Naive thymus-derived CD4-positive, alpha-beta T cell (primary cell): Measurements from ENCODE around the gene ATRIP. TPM values are rescaled to one million over a fixed set of nuclear protein-coding genes. Genes with fewer than 3 reads are reported as not detected.

ENCODE experiments used
- ATAC-seq: fragments of 150-1000 bp; cut with Tn5 transposase; 2 replicates; pipeline ENCODE4 v1.10.0; 2021; ENCODE audit warnings: mild to moderate bottlenecking, moderate library complexity
- CTCF ChIA-PET: fragments of 350-600 bp; sonication (Branson Sonifier 250); formaldehyde crosslinking; loops from one replicate; lab custom pipeline; 2021; ENCODE audit warnings: antibody characterized with exemption; lab: Charles Lee
- POLR2A ChIA-PET: fragments of 350-600 bp; sonication (Branson Sonifier 250); formaldehyde crosslinking; loops from one replicate; lab custom pipeline; 2021; ENCODE audit warnings: antibody characterized with exemption, inconsistent platforms; lab: Charles Lee
- DNase-seq, 9 donors: peaks; one replicate each; pipeline versions ENCODE4 v3.0.0 to v3.0.0-alpha.2; 2020 to 2022; ENCODE audit warnings: mixed read lengths in 1 of 9
- H3K27ac ChIP-seq: one replicate; pipeline ENCODE4 v1.7.0; 2013; ENCODE audit warnings: mild to moderate bottlenecking, low read depth, low read length, moderate library complexity
- H3K27me3 ChIP-seq, 2 donors: one replicate each; pipeline ENCODE4 v1.7.0; 2013; ENCODE audit warnings: low read length in 2 of 2, mild to moderate bottlenecking in 2 of 2, moderate library complexity in 2 of 2; ENCODE audit not compliant: control insufficient read depth in 2 of 2, insufficient read depth in 2 of 2
- H3K36me3 ChIP-seq, 3 experiments: 1 replicate in 2 of 3; 2 replicates in 1 of 3; pipeline ENCODE4 v1.7.0; 2013; ENCODE audit warnings: low read length in 3 of 3, mild to moderate bottlenecking in 3 of 3, moderate library complexity in 1 of 3; ENCODE audit not compliant: insufficient read depth in 3 of 3, control insufficient read depth in 2 of 3
- H3K4me1 ChIP-seq, 2 donors: one replicate each; pipeline ENCODE4 v1.7.0; 2013; ENCODE audit warnings: low read length in 2 of 2, mild to moderate bottlenecking in 2 of 2, moderate library complexity in 1 of 2; ENCODE audit not compliant: control insufficient read depth in 2 of 2, insufficient read depth in 2 of 2
- H3K4me3 ChIP-seq: 2 replicates; pipeline ENCODE4 v1.7.0; 2013; ENCODE audit warnings: mild to moderate bottlenecking, low read length
- H3K9me3 ChIP-seq, 3 experiments: 1 replicate in 2 of 3; 2 replicates in 1 of 3; pipeline ENCODE4 v1.7.0; 2013; ENCODE audit warnings: low read length in 3 of 3; ENCODE audit not compliant: control insufficient read depth in 2 of 3
- H3K27ac Mint-ChIP-seq, 9 donors: one replicate each; pipeline ENCODE4 v1.8.0; 2020 to 2022; ENCODE audit warnings: mixed read lengths in 9 of 9, mild to moderate bottlenecking in 8 of 9, moderate library complexity in 5 of 9, inconsistent platforms in 2 of 9
- H3K27me3 Mint-ChIP-seq, 5 donors: one replicate each; pipeline ENCODE4 v1.8.0; 2021 to 2022; ENCODE audit warnings: mixed read lengths in 5 of 5, mild to moderate bottlenecking in 1 of 5
- H3K36me3 Mint-ChIP-seq, 5 donors: one replicate each; pipeline ENCODE4 v1.8.0; 2020 to 2022; ENCODE audit warnings: mixed read lengths in 5 of 5, mild to moderate bottlenecking in 3 of 5, inconsistent platforms in 1 of 5
- H3K4me1 Mint-ChIP-seq, 7 donors: one replicate each; pipeline ENCODE4 v1.8.0; 2020 to 2022; ENCODE audit warnings: mixed read lengths in 7 of 7, mild to moderate bottlenecking in 3 of 7, inconsistent platforms in 1 of 7
- H3K4me3 Mint-ChIP-seq, 10 donors: one replicate each; pipeline ENCODE4 v1.8.0; 2020 to 2022; ENCODE audit warnings: mild to moderate bottlenecking in 10 of 10, mixed read lengths in 10 of 10, moderate library complexity in 6 of 10, inconsistent platforms in 2 of 10
- H3K9me3 Mint-ChIP-seq, 11 donors: one replicate each; pipeline ENCODE4 v1.8.0; 2020 to 2022; ENCODE audit warnings: mixed read lengths in 11 of 11, mild to moderate bottlenecking in 4 of 11, inconsistent platforms in 1 of 11, moderate library complexity in 1 of 11
- intact Hi-C, 2 donors: fragments of 100-400 bp; cut with micrococcal nuclease; formaldehyde crosslinking; loops; one replicate each; pipeline ENCODE4 v1.15.1; 2023
- polyA plus RNA-seq, 2 donors: library from polyadenylated mRNA; unstranded; fragments of 300-500 nt; fragmentation: Illumina TruSeq; gene quantifications; one replicate each; pipeline ENCODE4 v1.2.3, GENCODE V29; 2021
- total RNA-seq, 6 experiments: library from RNA in 5 of 6; stranded (reverse) in 5 of 6; gene quantifications; 1 replicate in 5 of 6; 2 replicates in 1 of 6; pipeline ENCODE4 v1.2.3 and lab custom pipeline; 2021 to 2026

The ATRIP gene
- total and polyA plus RNA-seq, 7 experiments from 2014 or later: 7.9 to 16.2 (median 12.5) TPM

DNA sequence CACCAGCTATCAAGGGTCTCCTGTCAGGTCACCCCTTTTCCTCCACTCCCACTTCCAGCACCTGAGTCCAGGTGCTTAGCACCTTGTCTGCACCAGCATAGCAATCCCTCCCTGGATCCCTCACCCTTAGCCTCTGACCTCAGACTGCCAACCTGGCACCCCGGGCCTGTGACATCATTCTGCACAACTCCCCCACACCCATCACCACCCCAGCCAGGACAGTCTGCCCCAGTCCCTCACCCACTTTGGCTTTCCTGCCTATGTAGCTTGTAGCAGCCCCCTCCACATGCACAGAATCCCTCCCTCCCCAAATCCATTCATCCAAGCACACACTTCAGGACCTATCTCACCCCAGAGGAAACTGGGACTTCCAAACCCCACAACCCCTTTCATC is 15.8 kb upstream of the ATRIP start:
- intact Hi-C loops: no loop called here
- H3K4me3 Mint-ChIP-seq: peak overlapping the region; percentile 56 to 90 (median 80)
- POLR2A ChIA-PET: interaction anchor here (0.7 to 1.7 kb wide), 4 partner anchors 8 to 190 kb away, joined by 3 to 4 read pairs (median 4); partner anchors contain the start of genes ATRIP and ZNF589

DNA sequence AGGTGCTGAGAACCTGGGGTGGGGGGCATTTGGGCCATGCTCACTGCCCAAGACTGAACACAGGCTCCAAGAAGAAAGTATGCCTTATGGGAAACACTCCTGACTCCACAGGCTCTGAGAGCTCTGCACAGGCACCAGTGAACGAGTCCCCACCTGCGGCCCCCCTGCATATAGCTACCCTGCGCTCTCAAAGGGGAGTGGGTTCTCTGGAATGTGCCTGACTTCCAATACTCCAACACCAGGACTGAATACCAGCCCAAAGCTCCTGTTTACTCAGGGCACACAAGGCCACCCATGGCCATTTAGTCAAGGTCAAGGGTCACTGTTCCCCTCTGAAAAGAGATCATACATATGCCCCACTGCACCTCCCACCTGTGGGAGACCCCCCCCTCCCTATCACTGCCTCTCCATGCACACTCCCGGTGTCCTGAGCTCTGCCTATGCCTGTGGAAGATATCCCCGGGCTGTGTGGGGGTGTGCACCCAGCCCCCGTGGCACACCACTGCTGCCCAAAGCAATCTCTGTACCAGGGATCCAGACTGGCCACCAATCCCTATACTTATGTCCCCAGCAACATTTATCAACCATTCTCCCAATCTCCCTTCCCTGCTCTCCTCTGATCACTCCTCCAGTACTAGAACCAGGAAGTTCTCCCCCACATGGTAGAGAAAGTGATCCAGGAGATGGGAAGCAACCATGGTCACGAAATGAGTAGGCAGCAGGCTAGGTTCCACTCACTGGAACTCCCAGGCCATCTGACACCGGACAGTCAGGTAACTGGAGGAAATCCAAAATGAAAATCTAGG is 15.1 kb upstream of the ATRIP start:
- ATAC-seq (no peak), DNase-seq (no peak)
- Histone ChIP-seq H3K36me3 (peaks cover 0 to 34% (median 3%) of the 10 kb centered on the region in 3 experiments), H3K9me3 (no peaks in the 10 kb centered on the region), H3K4me1 (peaks cover 8 to 21% of the 10 kb centered on the region in 2 donors), H3K4me3 (no peak overlapping the region), H3K27me3 (no peaks in the 10 kb centered on the region), H3K27ac (no peak overlapping the region)
- intact Hi-C loops: loop anchor here in 1 of 2 donors (1.0 kb wide), 1 partner anchor 30 kb away; no protein-coding TSS in a partner anchor
- Mint-ChIP-seq H3K27ac (peak overlapping the region in 1 of 9 donors; percentile 60), H3K4me3 (peak overlapping the region in 9 of 10 donors; percentile 39 to 90 (median 81)), H3K9me3 (peaks cover 0 to 2% (median 0%) of the 10 kb centered on the region in 11 donors), H3K36me3 (peaks cover 0 to 12% (median 0%) of the 10 kb centered on the region in 5 donors), H3K27me3 (peaks cover 0 to 30% (median 0%) of the 10 kb centered on the region in 5 donors), H3K4me1 (peaks cover 0 to 23% (median 5%) of the 10 kb centered on the region in 7 donors)
- CTCF ChIA-PET: interaction anchor here (0.9 to 7.8 kb wide), 2 partner anchors 15 to 31 kb away, joined by 3 to 115 read pairs; partner anchors contain the start of gene ATRIP
- POLR2A ChIA-PET: interaction anchor here (1.0 kb wide), 1 partner anchor 49 kb away, joined by 3 read pairs; no protein-coding TSS in a partner anchor

More for the DNA sequence above, 15.8 kb upstream of the ATRIP start:
- H3K27ac ChIP-seq: no peak overlapping the region
- Mint-ChIP-seq H3K9me3 (peaks cover 0 to 2% (median 0%) of the 10 kb centered on the region in 11 donors), H3K27ac (peak overlapping the region in 4 of 9 donors; percentile 11 to 65 (median 40)), H3K27me3 (peaks cover 0 to 30% (median 0%) of the 10 kb centered on the region in 5 donors), H3K4me1 (peaks cover 0 to 23% (median 5%) of the 10 kb centered on the region in 7 donors), H3K36me3 (peaks cover 0 to 12% (median 0%) of the 10 kb centered on the region in 5 donors)
- peaks cover 8 to 16% of the 10 kb centered on the region in 2 donors for H3K4me1 ChIP-seq
- no peaks in the 10 kb centered on the region for H3K27me3 ChIP-seq
- ATAC-seq (no peak), DNase-seq (no peak)
- no peak overlapping the region for H3K4me3 ChIP-seq
- CTCF ChIA-PET: interaction anchor here (0.7 to 7.8 kb wide), 2 partner anchors 30 to 157 kb away, joined by 3 to 115 read pairs; no protein-coding TSS in a partner anchor
- no peaks in the 10 kb centered on the region for H3K9me3 ChIP-seq
- H3K36me3 ChIP-seq: peaks cover 0 to 34% (median 3%) of the 10 kb centered on the region in 3 experiments

DNA sequence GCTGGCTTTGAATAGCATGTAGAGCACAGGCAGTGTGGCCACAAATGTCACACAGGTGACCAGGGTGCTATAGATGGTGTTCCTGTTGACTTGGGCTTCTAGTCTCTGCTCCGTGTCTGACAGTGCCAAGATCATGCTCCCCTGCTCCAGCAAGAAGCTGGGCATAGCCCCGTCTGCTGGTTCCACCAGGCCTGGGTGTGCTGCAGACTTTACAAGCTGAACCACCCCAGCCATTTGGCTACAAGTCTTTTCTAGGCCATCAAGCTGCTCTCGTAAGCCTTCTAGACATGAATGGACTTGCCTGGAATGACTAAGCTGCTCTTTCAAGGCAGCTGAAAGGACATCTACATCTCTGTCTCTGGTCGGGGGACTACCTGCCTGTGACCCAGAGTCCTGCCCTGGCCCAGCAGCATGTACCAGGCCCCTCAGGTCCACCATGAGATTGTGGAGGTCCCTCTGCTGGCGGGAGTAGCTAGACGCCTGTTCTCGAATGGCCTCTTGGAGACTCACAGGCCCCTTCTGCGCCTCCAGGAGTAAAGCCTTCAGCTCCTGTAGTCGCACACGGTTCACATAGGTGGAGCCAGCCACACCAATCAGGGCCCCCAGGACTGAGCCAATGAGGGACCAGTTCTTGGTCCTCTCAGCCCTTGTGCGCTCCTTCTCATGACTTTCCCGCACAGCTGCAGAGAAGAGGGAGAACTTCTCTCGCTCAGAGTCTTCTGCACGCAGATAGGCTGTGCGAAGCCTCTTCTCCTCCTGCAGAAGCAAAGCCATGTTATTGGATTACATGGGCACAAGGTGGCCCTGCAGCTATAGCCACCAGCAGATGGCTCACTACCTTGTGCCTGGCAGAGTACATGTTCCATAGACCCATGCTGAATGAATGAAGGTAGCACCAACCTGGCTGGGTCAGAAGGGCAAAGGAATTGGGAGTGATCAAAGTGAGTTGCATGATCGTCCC is 13.8 kb upstream of the ATRIP start:
- CTCF ChIA-PET: interaction anchor here (0.7 to 7.8 kb wide), 6 partner anchors 14 to 161 kb away, joined by 3 to 115 read pairs (median 6); partner anchors contain the start of gene ATRIP
- Mint-ChIP-seq H3K4me1 (peaks cover 2 to 25% (median 5%) of the 10 kb centered on the region in 7 donors), H3K27me3 (peaks cover 0 to 21% (median 0%) of the 10 kb centered on the region in 5 donors), H3K9me3 (peaks cover 0 to 2% (median 0%) of the 10 kb centered on the region in 11 donors), H3K36me3 (peaks cover 0 to 12% (median 0%) of the 10 kb centered on the region in 5 donors), H3K27ac (peak overlapping the region in 1 of 9 donors; percentile 25), H3K4me3 (no peak overlapping the region)
- ATAC-seq (no peak), DNase-seq (no peak)
- intact Hi-C loops: loop anchor here in 1 of 2 donors (1.0 kb wide), 1 partner anchor 31 kb away; no protein-coding TSS in a partner anchor
- Histone ChIP-seq H3K27ac (no peak overlapping the region), H3K9me3 (no peaks in the 10 kb centered on the region), H3K4me1 (peaks cover 8 to 21% of the 10 kb centered on the region in 2 donors), H3K36me3 (peaks cover 0 to 34% (median 3%) of the 10 kb centered on the region in 3 experiments), H3K4me3 (no peak overlapping the region), H3K27me3 (no peaks in the 10 kb centered on the region)
- POLR2A ChIA-PET: interaction anchor here (0.6 to 1.9 kb wide), 3 partner anchors 26 to 113 kb away, joined by 3 to 5 read pairs (median 3); no protein-coding TSS in a partner anchor

DNA sequence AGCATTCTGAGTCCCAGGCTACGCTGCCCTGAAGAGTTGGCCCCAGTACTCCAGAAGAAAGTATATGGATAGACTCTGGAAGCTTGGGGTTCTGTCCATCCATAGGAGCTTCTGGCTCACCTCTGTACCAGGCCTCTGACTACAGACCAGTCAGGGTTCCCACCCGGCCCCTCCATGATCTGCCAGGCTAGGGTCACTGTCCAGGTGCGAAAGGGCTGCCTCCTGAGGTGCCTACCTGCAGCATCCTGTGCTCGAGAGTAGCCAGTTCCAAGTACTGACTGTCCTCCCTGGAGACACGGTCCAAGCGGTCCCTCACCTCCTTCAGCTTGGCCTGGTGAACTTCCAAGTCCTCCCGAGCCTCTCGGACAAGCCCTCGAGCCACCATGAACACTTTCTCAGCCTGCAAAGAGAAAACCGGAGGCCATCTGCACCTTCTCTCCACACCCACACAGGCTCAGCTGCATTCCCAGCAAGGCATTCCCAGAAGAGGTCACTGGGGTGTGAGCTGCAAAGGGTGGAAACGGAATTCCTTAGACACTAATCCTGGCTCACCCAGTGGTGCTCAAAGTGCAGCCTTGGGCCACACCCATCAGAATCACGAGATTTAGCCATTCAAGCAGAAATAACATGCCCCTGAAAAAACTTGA is 12.9 kb upstream of the ATRIP start:
- Mint-ChIP-seq H3K27ac (no peak overlapping the region), H3K9me3 (peaks cover 0 to 2% (median 0%) of the 10 kb centered on the region in 11 donors), H3K27me3 (peaks cover 0 to 12% (median 0%) of the 10 kb centered on the region in 5 donors), H3K36me3 (peaks cover 0 to 12% (median 0%) of the 10 kb centered on the region in 5 donors), H3K4me1 (peaks cover 5 to 33% (median 9%) of the 10 kb centered on the region in 7 donors), H3K4me3 (no peak overlapping the region)
- POLR2A ChIA-PET: interaction anchor here (0.6 to 3.3 kb wide), 5 partner anchors 27 to 906 kb away, joined by 3 to 14 read pairs (median 4); no protein-coding TSS in a partner anchor
- H3K9me3 ChIP-seq: no peaks in the 10 kb centered on the region
- no peaks in the 10 kb centered on the region for H3K27me3 ChIP-seq
- CTCF ChIA-PET: interaction anchor here (0.7 to 7.8 kb wide), 9 partner anchors 13 to 166 kb away, joined by 3 to 115 read pairs (median 8); partner anchors contain the start of gene ATRIP
- DNase-seq: no peak
- H3K36me3 ChIP-seq: peaks cover 0 to 34% (median 3%) of the 10 kb centered on the region in 3 experiments
- no peak for ATAC-seq
- H3K4me1 ChIP-seq: peaks cover 8 to 21% of the 10 kb centered on the region in 2 donors
- intact Hi-C loops: no loop called here
- no peak overlapping the region for H3K4me3 ChIP-seq
- H3K27ac ChIP-seq: no peak overlapping the region

DNA sequence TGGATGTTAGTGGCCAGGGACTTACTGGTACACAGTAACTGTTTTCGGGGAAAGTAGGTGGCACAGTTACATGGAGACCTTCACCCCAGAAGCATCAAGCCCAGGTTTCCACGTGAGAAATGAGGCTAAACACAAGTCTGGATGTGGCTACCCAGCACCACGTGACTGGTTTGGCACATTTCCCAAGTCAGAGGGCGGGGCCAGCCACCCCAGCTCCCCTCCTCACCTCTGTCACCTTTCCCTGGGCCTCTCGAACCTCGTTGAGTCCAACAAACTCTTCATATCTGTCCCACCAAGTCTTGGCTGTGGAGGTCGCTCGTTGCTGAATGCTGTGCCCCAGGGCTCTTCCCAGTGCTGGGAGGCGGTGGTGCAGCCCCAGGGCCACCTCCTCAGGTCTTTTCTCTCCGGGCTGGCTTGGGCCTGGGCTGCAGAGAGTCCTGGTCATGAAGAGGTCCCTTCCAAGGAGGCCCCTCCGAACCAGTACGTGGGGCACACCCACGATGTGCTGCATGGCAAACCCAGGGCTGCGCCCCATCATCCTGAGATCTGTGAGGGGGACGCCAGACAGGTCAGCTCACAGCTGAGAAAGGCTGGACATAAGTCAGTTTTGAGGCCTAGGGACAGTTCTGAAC is 11.8 kb upstream of the ATRIP start:
- ChIA-PET CTCF (interaction anchor here (0.7 to 7.8 kb wide), 11 partner anchors 12 to 167 kb away, joined by 3 to 115 read pairs (median 8); partner anchors contain the start of gene ATRIP), POLR2A (interaction anchor here (1.0 to 3.4 kb wide), 5 partner anchors 11 to 84 kb away, joined by 4 to 17 read pairs (median 12); no protein-coding TSS in a partner anchor)
- Mint-ChIP-seq H3K9me3 (peaks cover 0 to 2% (median 0%) of the 10 kb centered on the region in 11 donors), H3K4me3 (no peak overlapping the region), H3K4me1 (peaks cover 7 to 40% (median 15%) of the 10 kb centered on the region in 7 donors), H3K27me3 (peaks cover 0 to 12% (median 0%) of the 10 kb centered on the region in 5 donors), H3K36me3 (peaks cover 0 to 12% (median 0%) of the 10 kb centered on the region in 5 donors), H3K27ac (peak overlapping the region in 2 of 9 donors; percentile 16 to 42)
- Histone ChIP-seq H3K4me3 (no peak overlapping the region), H3K4me1 (peaks cover 13 to 26% of the 10 kb centered on the region in 2 donors), H3K27ac (no peak overlapping the region), H3K27me3 (no peaks in the 10 kb centered on the region), H3K36me3 (peaks cover 0 to 34% (median 3%) of the 10 kb centered on the region in 3 experiments), H3K9me3 (no peaks in the 10 kb centered on the region)
- no peak for DNase-seq
- no peak for ATAC-seq
- intact Hi-C loops: no loop called here
